Activated CD8-positive, alpha-beta memory T cell treated with anti-CD3 and anti-CD28 coated beads for 36 hours (primary cell): ENCODE results near the gene ABI3. TPM values are rescaled to one million over a fixed set of nuclear protein-coding genes. Genes with fewer than 3 reads are reported as not detected.

Experiments used
- CTCF ChIA-PET: fragments of 350-600 bp; sonication (Branson Sonifier 250); formaldehyde crosslinking; loops from one replicate; lab custom pipeline; 2021; ENCODE audit warnings: antibody characterized with exemption; lab: Charles Lee
- POLR2A ChIA-PET: fragments of 350-600 bp; sonication (Branson Sonifier 250); formaldehyde crosslinking; loops from one replicate; lab custom pipeline; 2021; ENCODE audit warnings: antibody characterized with exemption; lab: Charles Lee
- total RNA-seq, 2 experiments: library from RNA; stranded (reverse); gene quantifications; one replicate each; pipeline ENCODE4 v1.2.3, GENCODE V29; 2021

The ABI3 gene
- total RNA-seq, 2 experiments from 2014 or later = 49.7 to 52.0 TPM

DNA sequence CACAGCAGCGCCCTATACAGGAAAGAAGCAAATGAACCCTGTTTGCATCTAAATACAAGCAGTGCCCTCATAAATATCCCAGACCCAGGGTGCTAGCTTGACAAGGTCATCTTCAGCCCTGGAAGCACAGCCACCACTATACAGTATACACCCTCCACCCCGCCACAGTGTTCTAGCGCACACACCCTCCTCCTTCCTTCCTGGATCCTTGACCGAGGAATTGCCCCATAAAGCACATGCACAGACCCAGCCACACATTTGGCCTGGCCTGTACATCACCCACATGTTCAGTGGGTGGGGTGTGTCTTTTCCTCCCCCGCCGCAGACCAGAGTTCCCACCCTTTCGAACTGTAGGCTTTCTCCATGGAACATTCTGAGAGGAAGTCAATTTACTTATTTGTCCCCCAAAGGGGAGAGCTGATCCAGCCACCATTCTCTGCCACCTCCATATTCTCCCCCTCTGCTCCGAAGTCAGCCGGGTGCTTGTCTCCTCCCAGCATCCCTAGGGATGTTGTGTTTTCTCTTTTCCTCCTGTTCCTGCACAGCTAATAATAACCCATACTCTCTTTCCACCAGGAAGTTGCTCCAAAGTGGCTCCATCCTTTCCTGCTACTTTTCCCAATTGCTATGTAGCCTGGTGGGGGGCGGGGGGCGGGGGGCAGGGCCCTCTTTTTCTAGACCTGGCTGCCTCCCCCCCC, 6.6 kb downstream of the ABI3 start:
- CTCF ChIA-PET = interaction anchor here (1.0 to 2.5 kb wide), 5 partner anchors 8 to 26 kb away, joined by 4 to 14 read pairs (median 5); no protein-coding TSS in a partner anchor
- POLR2A ChIA-PET = interaction anchor here (2.1 kb wide), 1 partner anchor 8 kb away, joined by 17 read pairs; the partner anchor contains the start of genes ABI3 and GNGT2

GRCh38 chr17:49217651-49218413, 7.3 kb downstream of the ABI3 start:
- ChIA-PET POLR2A (interaction anchor here (1.1 to 2.1 kb wide), 3 partner anchors 8 to 26 kb away, joined by 4 to 17 read pairs (median 5); partner anchors contain the start of genes ABI3 and GNGT2), CTCF (interaction anchor here (0.6 to 2.5 kb wide), 6 partner anchors 8 to 272 kb away, joined by 4 to 14 read pairs (median 4); no protein-coding TSS in a partner anchor)

- CTCF ChIA-PET = interaction anchor here (0.7 to 2.5 kb wide), 6 partner anchors 8 to 38 kb away, joined by 3 to 14 read pairs (median 4); partner anchors contain the start of gene PHOSPHO1
- POLR2A ChIA-PET = interaction anchor here (0.6 to 2.1 kb wide), 5 partner anchors 10 to 519 kb away, joined by 3 to 17 read pairs (median 5); partner anchors contain the start of genes ABI3 and GNGT2
These were observed 8.7 kb downstream of the ABI3 start for GRCh38 chr17:49218941-49219913.

DNA sequence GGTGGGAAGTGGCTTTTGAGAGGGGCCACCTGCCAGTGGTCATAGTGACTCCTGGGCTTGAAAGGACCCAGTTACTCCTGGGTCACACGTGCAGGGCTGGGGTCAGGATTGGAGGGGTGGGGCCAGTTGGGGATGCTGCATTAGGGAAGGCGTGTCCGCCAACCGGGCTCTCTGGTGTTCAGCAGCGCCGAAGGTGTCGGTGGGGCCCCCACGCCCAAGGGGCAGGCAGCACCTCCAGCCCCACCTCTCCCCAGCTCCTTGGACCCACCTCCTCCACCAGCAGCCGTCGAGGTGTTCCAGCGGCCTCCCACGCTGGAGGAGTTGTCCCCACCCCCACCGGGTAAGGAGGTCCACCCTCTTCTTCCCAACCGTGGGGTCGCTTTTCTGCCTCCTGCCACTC, 9.5 kb downstream of the ABI3 start:
- ChIA-PET POLR2A (no interaction called here), CTCF (interaction anchor here (1.9 kb wide), 1 partner anchor 39 kb away, joined by 4 read pairs; no protein-coding TSS in a partner anchor)

DNA sequence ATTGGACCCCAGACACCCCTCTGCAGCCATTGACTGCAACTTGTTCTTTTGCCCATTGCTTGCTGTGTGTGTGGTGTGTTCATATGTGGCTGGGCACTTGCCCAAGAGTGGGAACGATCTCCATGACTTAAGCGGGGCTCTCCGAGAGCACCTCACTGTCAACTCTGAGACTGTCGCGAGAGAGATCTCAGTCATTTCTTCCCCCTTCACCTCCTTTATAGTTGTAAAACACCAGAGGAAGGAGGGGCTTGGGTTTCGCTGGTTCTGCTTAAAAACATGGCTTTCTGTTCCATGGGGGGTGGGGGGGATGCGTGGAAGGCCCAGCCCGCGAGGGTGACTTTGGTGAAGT, 12.6 kb downstream of the ABI3 start:
- ChIA-PET CTCF (interaction anchor here (0.7 to 9.8 kb wide), 5 partner anchors 11 to 145 kb away, joined by 3 to 62 read pairs (median 5); no protein-coding TSS in a partner anchor), POLR2A (no interaction called here)

GRCh38 chr17:49223517-49224197, 13.2 kb downstream of the ABI3 start:
- ChIA-PET CTCF (interaction anchor here (0.8 to 9.8 kb wide), 8 partner anchors 9 to 172 kb away, joined by 3 to 62 read pairs (median 5); no protein-coding TSS in a partner anchor), POLR2A (interaction anchor here (0.5 to 1.2 kb wide), 5 partner anchors 9 to 1547 kb away, joined by 3 to 7 read pairs (median 4); no protein-coding TSS in a partner anchor)

GRCh38 chr17:49224198-49224996, 13.9 kb downstream of the ABI3 start:
- CTCF ChIA-PET = interaction anchor here (0.8 to 9.8 kb wide), 8 partner anchors 9 to 171 kb away, joined by 3 to 62 read pairs (median 5); no protein-coding TSS in a partner anchor
- POLR2A ChIA-PET = interaction anchor here (0.5 to 1.2 kb wide), 5 partner anchors 9 to 1548 kb away, joined by 3 to 7 read pairs (median 4); no protein-coding TSS in a partner anchor

DNA sequence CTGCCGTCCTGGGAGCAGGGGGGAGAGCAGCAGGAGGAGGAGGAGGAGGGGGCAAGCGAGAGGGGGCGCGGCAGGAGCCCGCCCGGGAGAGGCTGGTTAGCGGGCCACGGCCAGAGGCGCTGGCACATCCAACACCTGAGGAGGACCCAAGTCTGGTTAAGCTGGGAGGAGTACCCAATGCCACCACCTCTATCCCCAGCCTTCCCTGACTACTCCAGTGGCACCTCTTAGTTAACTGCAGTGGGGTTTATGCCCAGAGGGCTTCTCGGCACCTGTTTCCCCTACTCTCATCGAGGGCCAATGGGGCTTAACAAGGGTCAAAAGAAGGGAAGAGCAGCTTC, 14.5 kb downstream of the ABI3 start:
- POLR2A ChIA-PET = interaction anchor here (0.7 to 1.2 kb wide), 3 partner anchors 16 to 33 kb away, joined by 3 to 7 read pairs (median 6); no protein-coding TSS in a partner anchor
- CTCF ChIA-PET = interaction anchor here (1.3 to 9.8 kb wide), 4 partner anchors 12 to 45 kb away, joined by 6 to 62 read pairs (median 32); no protein-coding TSS in a partner anchor

DNA sequence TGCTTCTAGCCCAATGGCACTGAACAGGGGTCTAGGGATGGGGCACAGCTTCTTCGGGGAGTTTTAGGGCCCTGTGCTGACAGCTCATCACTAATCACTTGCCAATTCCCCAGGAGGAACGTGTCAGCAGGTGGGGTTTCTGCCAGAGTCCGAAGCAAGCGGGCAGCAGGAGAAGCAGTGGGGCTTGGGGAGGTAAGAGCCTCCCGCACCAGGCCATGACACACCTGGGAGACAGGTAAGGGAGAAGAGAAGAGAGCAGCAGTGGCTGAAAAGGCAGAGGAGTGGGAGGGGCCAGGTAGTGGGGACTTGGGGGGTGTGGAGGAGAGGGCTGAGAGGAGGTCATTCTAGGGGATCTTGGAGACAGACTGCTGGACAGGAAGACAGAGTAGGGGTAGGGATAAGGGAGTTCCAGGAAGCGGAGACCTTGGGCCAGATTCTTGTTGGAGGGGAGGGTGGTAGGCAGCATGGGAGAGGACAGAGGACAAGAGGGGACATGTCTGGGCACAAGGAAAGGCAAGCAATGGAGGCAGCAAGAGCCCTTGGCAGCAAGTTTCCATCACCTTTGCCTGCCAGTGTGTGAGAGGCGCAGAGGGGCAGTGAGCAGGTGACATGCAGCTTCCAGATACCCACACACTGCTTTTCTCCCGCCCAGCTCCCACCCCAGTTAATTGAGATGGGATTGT, 15.2 kb downstream of the ABI3 start:
- CTCF ChIA-PET = interaction anchor here (1.0 to 9.8 kb wide), 4 partner anchors 13 to 45 kb away, joined by 3 to 62 read pairs (median 29); no protein-coding TSS in a partner anchor
- POLR2A ChIA-PET = interaction anchor here (0.7 to 1.1 kb wide), 2 partner anchors 34 to 35 kb away, joined by 3 read pairs; no protein-coding TSS in a partner anchor

GRCh38 chr17:49226771-49227435, 16.4 kb downstream of the ABI3 start:
- ChIA-PET POLR2A (interaction anchor here (1.1 kb wide), 1 partner anchor 37 kb away, joined by 3 read pairs; no protein-coding TSS in a partner anchor), CTCF (interaction anchor here (0.6 to 9.8 kb wide), 14 partner anchors 8 to 238 kb away, joined by 3 to 62 read pairs (median 4); partner anchors contain the start of genes ABI3 and GNGT2)

- CTCF ChIA-PET = interaction anchor here (0.6 to 9.8 kb wide), 16 partner anchors 9 to 275 kb away, joined by 3 to 62 read pairs (median 4); partner anchors contain the start of genes ABI3 and GNGT2
- POLR2A ChIA-PET = interaction anchor here (1.1 kb wide), 1 partner anchor 17 kb away, joined by 3 read pairs; the partner anchor contains the start of genes ABI3 and GNGT2
These were observed 17.1 kb downstream of the ABI3 start for GRCh38 chr17:49227436-49228261.

GRCh38 chr17:49229076-49229804, 18.7 kb downstream of the ABI3 start:
- ChIA-PET POLR2A (interaction anchor here (1.0 to 1.2 kb wide), 2 partner anchors 19 to 37 kb away, joined by 3 to 5 read pairs; partner anchors contain the start of genes ABI3 and GNGT2), CTCF (interaction anchor here (0.6 to 9.8 kb wide), 8 partner anchors 11 to 128 kb away, joined by 3 to 62 read pairs (median 4); no protein-coding TSS in a partner anchor)
